GM21717 (cell line): ENCODE results near the gene PCYT2.

ENCODE experiments used
- ATAC-seq: cut with Tn5 transposase; IDR thresholded peaks from one replicate; pipeline ENCODE4 v1.9.1; 2021; ENCODE audit warnings: mild to moderate bottlenecking, moderate library complexity; ENCODE audit not compliant: unreplicated experiment

PCYT2 gene

DNA sequence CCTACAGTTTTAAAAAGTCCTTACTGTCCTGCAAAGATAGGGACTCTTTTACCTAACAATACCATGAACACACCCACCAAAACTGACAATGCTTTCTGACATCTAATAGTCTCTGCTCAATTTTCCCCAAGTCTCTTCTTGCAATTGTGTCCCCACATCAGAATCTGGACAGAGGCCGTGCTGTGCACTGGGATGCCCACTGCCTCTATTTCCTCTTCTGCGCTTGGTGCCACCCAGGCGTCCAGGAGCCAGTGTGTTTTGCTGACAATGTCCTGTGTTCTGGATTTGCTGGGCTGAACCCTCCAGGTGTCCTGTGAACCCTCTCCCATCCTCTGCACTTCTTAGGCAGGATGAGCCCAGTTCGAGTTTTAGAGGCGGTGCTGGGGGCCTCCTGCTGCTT lies 33.6 kb downstream of the PCYT2 start:
- ATAC-seq: no peak

DNA sequence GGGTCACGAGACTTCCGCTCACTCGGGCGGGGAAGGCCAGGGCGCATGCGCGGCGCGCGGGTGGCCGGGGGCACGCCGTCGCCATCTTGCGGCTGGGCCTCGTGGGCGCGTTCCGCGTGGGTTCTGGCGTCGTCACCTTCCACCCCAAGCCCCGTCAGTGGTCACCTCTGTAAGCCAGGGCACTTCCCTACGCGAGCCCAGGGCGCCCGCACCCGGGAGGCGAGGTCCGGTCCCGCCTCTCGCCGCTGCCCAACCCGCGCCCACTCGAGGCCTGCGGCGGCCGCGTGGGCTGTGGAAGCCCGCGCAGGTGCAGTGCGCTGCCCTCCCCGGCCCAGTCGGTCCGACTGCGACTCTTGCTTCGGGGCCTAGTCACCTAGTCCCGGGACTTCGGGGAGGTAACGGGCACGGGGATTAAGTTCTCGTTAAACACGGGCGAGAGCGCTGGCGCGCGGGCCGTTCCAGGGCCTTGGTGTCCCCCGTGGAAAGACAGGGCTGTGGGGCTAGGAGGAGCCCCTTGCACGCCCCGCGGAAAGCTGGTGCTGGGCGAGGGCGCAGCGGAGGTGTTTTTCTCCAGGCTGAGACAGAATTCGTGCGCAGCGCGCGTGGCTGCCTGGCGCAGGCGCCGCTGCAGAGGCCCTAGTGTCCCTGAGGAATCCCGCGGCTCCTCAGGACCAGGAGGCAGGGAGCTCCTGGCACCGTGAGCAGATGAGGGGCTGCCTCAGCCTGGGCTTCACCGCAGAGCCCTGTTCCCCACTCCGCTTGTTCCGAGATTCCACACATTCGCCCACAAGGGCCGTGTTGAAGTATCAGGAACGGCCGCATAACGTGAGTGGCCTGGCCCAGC lies 39.6 kb downstream of the PCYT2 start:
- ATAC-seq: peak; percentile 31

DNA sequence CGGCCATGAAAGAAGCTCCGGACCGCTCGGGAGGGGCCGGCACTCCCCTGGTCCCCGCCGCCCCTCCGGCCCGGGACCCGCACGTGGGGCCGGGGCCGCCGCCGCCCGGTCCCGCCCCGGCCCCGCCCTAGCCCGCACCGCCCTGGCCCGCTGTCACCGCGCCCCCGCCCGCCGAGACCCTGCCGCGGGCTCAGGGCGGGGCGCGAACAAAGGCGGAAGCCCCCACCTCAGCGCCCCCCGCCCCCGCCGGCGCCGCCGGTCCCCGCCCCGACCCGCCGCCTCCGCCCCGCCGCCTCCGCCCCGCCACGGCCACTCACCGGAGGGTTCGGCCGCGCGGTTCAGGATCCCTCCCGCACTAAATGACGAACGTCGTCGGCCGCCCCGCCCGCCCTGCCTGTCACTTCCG lies 40.2 kb downstream of the PCYT2 start, which contains the start of gene ARHGDIA:
Gene ARHGDIA (minus strand): TSS at position 357 of the 406 bp plus-strand sequence. CDS start 1,407 bp downstream, outside the sequence.
- peak; percentile 24 for ATAC-seq

DNA sequence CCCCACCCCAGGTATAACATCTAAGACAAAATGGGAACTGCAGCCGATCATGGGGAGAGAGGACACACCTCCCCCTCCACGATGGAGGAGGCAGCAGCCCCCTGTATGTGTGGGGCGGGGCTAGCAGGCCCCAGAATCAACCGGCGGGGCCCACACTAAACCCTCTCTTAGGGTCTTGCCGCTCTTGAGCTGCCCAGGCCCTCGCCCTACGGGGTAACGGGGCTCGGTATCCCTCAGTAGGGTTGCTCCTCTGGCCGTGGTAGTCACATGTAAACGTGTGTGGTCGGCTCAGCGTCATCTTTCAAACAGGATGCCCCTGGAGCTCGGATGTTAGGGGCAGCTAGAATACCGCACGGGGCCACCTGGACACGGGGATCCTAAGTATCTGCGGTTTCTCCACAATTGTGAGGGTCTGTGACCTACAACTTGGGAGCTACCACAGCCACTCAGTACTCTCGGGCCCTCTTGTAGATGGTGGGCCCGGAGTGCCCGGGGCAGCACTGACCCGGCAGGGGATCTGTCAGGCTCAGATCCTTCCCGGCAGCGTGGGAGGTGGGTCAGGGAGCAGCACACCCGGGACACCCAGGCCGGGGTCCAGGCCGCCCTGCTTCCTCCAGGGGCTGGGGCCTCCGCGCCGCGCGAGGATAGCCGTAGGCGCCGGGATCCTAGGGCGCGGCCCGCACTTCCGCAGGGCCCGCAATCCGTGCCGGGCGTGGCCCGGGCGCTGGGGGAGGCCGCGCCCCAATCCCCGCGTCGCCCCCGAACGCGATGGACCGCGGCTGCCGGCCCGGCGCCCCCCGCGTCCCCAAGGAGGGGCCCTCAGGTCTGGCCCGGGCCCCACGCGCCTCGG lies 40.8 kb downstream of the PCYT2 start:
- ATAC-seq: no peak

DNA sequence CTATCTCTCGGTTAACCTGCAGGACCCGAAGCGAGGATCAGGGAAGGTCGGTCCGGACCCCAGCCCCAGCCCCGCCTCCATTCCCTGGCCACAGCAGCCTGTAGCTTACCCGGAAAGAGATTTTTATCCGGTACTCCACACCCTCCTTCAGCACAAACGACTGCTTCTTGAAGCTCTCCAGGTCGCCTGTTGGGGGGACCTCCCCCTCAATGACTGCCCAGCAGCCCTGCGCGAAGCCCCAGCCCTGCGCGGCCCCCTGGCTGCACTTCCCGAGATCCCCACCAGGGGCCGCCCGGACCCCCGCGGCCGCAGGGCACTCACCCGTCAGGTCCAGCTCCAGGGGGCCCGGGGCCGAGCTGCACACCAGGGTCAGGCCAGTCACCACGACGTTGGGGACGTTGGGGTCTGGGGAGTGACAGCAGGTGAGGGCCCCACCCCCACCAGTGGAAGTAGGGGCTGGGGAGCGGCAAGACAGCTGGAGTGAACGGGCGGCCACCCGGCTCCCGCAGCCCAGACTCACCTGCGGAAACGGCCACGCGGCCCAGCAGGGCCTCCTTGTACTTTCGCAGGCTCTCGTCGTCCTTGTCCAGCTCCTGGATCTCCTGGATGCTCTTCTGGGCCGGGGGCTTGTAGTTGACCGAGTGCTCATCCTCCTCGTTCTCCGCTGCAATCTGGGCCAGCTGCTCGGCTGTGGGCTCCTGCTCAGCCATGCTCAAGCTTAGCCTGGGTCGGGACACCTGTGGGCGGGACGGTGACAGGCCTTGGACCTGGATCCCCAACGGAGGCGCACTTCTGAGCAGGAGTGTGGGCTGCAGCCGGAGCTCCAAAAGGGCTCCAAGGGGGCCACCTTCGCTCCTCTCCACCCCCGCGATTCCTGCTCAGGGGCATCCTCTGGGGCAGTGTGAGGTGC lies 41.7 kb downstream of the PCYT2 start:
- no peak for ATAC-seq

DNA sequence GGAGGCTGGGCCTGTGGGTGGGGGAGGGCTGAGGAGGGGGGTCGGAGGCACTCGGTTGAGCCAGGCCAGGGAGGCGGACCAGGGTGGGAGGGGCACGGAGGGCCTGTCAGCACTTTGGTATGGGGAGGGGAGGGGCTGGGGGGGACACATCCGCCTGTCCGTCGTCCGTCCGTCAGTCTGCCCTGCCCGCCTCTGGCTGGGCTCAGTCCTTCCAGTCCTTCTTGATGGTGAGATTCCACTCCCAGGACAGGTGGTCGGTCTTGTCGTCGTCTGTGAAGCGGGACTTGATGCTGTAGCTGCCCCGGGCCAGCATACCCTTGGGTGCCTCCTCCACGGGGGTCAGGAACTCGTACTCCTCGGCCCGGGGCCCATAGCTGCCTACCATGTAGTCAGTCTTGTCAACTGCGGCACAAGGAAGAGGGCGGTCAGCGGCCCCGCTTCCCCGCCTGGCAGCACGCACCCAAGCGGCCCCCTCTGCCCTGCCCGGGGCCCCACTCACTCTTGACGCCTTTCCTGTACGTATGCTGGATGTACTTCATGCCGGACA lies 42.5 kb downstream of the PCYT2 start:
- ATAC-seq: no peak

DNA sequence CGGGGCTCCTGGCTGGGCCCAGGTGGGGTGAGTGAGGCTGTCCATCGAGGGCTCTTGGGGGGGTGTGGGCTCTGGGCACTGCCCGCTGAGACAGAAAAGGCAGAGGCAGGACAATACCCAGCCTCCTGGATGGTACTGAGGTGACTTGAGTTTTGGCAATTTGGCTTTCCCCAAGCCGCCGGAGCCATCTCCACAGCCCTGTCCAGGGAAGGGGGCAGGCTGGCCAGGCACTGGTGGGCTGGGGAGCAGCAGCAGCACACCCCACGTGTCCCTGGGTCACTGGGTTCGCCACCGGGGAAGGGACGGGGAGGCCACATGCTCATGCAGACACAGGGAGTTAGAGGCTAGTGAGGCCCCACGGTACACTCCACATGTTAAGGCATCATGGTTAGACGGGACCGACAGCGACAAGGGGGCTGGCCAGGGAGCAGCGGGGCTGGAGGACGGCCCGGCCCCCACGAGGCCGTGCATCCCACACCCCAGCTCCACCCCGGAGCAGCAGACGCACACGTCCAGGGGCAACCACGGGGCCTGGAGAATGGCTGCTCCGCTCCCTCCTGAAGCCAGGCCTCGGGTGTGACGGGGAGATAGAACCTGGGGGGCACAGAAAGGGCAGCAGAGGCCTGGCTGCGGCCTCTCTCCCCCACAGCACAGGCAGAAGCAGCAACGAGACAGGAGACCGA lies 43.1 kb downstream of the PCYT2 start:
- no peak for ATAC-seq

DNA sequence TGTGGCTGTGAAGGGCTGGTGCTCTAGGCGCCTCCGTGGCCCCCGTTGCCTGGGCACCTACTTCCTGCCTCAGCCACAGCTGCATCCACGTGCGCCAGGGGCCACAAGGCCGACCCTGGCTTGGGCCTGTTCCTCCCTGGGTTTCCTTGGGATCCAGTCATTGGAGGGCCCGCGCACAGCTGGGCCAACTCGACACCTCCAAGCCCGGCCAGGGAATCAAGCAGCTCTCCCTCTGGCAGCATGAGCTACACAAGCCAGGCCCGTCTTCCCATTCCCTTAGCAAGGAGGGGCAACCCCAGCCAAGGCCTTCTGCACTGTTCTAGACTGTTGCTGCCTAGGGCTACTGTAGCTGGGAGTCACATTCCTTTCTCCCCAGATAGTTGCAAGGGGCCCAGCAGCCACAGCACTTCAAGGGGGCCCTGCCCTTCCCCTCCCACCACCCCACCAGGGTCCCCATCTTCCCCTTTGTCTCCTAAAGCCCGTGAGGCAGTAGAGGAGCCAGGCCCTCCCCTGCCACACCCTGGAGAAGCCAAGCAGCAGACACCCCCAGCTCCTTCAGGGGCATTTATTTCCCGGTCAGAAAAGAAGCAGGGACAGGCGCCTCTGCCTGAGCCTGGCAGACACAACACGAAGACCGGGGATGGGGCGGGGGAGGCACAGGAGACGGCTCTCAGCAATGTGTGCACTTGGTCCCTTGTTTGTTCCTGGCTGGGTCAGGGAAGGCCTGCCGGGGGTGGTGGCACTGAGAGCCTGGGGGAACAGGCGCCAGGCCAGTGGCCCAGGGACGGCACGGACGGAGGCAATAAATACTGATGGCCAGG lies 43.8 kb downstream of the PCYT2 start:
- no peak for ATAC-seq

DNA sequence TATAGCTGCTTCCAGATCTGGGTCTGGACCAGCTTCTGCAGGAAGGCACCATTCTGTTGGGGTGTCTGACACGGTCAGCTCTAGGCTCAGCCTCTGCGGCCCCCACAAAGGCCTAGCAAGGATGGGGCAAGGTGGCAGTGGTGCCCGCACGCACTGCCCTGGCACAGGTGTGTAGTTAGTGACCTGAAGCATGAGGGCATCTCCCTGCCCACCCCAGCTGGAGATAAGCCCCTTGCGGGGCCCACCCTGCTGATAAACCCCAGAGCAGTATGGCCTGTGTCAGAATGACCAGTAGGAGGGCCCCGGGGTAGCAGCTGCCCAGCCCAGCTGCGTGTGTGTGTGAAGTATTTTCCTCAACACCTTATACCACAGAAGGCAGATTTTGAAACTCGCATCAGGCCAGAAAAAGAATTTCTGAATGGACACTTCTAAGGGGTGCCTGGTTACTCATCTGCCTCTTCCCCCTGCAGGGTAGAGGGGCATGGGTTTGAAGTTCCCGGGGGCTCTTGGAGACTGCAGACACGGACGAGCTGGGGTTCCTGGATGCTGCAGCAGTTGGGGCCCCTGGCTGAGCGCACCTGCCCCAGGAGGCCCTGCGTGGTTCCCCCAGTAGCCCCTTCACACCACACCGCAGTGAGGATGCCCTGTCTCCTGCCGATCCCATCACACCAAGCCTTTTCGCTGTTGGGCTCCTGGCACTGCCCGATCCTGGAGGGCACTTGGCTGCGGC lies 44.6 kb downstream of the PCYT2 start:
- no peak for ATAC-seq

DNA sequence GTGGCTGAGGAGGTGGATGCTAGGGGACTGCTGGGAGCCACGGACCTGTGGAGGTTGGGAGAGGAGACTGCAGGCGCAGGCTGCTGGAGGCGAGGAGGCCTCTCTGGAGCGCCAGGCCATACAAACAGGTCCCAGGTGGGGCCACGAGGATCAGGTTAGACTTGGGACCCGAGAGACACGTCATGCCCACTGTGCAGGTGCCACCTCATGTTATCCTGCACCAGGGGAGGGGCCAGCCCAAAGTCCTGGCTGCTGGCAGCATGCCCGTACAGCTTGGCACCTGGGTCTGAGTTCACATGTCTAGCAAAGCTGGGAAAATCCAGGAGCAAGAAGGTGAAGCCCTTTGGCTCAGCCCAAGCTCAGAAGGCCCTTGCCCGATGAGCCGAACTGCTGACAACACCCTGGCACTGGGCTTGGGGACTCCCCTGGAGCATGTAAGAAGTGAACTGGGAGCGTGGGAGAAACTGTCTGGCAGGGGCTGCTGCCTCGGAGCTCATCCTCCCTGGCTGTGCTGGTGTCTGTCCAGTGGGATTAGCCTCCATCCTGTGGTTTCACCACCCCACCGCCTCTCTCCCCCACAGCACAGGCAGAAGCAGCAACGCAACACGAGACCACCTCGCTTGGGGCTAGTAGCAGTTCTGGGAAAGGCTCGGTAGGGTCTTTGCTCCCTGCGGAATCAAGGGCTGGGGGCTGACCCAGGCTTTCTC lies 45.3 kb downstream of the PCYT2 start:
- ATAC-seq: no peak

DNA sequence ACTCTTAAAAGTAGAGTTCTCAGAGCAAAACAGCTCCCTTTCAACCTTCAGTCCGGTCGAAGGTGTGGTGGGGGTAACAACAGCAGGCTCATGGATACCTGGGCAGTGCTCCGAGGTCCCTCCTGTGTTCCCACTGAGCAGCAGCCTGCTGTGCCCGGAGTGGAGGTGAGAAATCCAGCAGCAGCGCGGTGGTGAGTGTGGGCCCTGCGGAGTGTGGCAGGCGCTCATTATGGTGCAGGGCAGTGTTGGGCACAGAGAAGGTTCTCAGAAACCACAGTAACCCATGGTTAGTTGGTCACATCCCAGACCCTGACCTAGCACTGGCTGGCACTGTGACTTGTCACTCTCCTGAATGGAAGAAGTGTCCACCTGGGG lies 45.9 kb downstream of the PCYT2 start:
- ATAC-seq: no peak

DNA sequence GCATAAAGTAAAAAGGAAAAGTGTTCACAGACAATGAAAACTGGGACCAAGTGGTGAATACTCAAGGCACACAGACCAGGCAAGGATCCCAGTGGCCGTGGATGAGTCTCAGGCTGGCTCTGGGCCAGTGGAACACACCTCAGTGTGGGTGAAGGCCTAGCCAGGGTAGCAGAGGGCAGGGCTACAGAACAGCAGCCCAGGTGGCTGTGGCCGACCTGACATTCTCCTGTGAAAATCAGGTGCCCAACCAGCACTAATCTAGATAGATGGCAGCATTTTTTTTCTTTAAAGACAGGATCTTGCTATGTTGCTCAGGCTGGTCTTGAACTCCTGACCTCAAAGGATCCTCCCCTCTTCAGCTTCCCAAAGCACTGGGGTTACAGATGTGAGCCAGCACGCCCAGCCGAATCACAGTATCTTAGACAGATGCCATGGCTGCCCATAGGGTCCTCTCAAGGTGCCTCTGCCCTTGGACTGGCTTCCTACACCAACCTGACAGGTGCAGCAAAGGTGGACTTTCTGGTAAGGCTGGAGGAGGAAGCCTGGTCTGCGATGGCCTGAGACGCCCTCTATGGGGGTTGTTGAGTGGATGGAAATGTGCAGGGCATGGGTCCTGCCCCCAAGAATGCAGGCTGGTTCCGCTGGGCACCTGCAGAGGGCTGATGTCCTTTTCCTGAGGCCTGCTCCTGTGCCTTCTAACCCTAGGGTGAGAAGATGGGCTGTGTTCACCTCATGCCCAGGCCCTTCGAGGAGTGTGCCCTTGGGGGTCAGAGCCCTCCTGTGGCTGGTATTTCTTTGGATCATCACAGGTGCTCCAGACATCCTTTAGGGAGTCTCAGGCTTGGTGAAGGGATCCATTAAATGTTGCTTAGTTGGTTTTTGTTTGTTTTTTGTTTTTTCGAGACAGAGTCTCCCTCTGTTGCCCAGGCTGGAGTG lies 47.1 kb downstream of the PCYT2 start:
- no peak for ATAC-seq

DNA sequence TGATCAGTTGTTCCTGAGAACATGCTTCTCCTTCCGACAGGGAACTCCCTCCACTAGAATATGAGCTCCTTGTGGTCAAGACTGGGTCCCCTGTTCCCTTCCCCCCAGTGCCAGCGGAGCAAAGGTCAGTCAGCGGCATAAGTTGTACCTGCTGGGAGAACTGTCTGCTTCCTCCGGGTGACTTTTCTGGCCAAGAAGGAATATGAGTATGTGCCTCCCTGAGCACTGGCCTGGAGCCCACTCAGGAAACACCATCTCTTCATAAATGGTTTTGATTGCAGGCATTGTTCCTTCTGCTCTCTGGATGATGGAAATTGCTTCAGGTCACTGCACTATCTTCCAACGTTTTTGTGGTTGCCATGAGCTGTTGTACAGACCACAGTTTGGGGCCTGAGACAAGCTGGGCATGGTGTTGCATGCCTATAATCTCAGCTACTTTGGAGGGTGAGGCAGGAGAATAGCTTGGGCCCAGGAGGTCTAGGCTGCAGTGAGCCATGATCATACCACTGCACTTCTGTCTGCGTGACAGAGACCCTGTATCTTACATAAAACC lies 48.0 kb downstream of the PCYT2 start:
- ATAC-seq: no peak

DNA sequence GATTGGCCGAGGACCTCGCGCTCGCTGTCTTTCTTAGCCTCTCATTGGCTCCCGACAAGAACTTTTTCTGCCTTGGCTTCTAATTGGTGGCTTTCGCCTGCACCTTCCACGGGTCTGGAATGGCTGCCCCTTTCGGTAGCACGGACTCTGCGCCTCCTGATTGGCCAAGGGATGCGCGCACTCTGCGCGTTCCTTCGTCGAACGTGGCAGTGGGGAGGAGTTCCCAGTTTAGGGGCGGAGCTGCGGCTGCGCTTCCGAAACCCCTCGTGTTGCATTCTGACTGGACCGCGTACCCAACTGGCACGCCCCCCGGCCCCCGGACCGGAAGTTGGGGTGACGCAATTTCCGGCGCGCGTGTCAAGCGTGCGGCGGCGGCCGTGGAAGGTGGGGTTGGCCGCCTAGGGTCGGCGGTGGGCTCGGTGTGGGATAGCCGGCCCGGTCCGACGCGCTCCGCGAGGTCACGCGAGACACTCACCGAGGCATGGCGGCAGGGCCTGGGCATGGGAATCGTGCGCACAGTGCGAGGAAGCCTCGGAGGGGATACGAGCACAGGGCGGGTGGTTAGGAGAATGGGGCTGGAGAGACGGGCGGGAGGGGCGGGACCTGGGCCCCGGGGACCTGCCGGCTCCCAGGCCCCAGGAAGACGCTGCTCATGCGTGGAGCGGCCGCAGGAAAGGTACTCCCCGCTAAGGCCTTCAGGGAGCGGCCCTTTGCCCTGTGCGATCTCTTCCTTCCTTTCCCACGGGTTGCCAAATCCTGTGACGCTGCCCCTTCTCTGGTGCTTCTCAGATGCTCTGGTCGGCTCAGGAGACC lies 50.2 kb downstream of the PCYT2 start:
- ATAC-seq: peak; percentile 71

DNA sequence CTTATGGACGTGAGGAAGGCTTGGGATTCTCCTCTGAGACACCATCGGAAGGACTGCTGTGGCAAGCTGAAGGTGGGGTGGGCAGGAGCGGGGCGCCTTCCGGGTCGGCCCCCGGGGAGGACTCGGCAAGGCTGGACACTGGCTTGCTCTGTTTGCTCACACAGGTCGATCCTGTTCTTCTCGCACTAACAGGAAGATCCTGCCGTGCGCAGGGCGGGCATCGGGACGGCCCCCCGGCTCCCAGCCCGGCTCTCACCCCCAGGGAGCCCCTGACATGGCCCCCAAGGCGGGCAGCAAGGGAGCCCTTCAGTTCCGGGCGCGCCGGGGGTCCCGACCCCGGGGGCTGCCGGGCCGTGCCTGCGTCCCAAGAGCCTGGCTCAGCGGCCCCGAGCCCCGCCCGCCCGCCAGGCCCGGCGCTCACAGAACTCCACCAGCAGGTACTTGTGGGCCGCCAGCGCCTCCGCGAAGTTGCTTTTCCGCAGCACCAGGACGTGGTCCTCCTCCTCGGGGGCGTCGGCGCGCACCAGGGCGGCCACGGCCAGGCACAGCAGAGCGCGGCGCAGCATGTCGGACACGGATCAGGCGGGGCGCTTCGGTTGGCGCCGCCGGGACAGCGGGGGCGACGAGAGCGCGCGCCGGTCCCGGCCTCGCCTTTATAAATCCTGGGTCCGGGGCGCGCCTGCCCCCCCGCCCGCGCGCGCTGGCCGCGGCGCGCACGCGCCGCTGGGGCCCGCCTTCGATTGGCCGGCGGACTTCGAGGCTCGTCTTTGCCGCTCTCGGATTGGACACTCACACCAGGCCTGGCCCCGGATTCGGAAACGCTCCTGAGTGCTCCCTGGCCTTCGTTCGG lies 51.1 kb downstream of the PCYT2 start, which contains the start of gene P4HB:
Gene P4HB (minus strand): TSS at position 630 of the 850 bp plus-strand sequence. CDS start 64 bp downstream, at position 566.
- peak; percentile 6 for ATAC-seq
